ENCODE measurements around the gene KSR2.

KSR2 gene

GRCh38 chr12:117966511-117966910, 2.3 kb downstream of the KSR2 start:
- TF ChIP-seq CTCF (IDR thresholded peaks at IDR 0.05): no peak

- TF ChIP-seq CTCF (IDR thresholded peaks at IDR 0.05): no peak
These were observed 5.0 kb downstream of the KSR2 start for GRCh38 chr12:117963836-117964235.

GRCh38 chr12:117936722-117937484, 31.9 kb downstream of the KSR2 start:
- TF ChIP-seq CTCF (IDR thresholded peaks at IDR 0.05): no peak

- no peak for TF ChIP-seq CTCF (IDR thresholded peaks at IDR 0.05)
These were observed 35.2 kb downstream of the KSR2 start for GRCh38 chr12:117933545-117933944.

GRCh38 chr12:117926391-117926899, 42.3 kb downstream of the KSR2 start:
- no peak for TF ChIP-seq CTCF (IDR thresholded peaks at IDR 0.05)

- TF ChIP-seq CTCF (IDR thresholded peaks at IDR 0.05): no peak
These were observed 46.6 kb downstream of the KSR2 start for GRCh38 chr12:117921929-117922777.

- TF ChIP-seq CTCF (IDR thresholded peaks at IDR 0.05): no peak
These were observed 49.3 kb downstream of the KSR2 start for GRCh38 chr12:117919479-117919878.
